AG09319 (cell line): Measurements from ENCODE around the gene SLC7A5.

ENCODE experiments used
- DNase-seq: peaks from one replicate; pipeline ENCODE4 v3.0.0-alpha.2; 2010; ENCODE audit warnings: low read depth; ENCODE audit errors: extremely low read depth
- CTCF ChIP-seq: IDR thresholded peaks from 2 replicates; pipeline ENCODE4 v1.5.1; 2011; ENCODE audit warnings: low read depth, mild to moderate bottlenecking, inconsistent platforms, low read length, moderate library complexity

Gene SLC7A5

GRCh38 chr16:87832137-87832527, 37.2 kb downstream of the SLC7A5 start:
- TF ChIP-seq CTCF, result no peak
- DNase-seq, result no peak

- TF ChIP-seq CTCF, result no peak
- no peak for DNase-seq
Measured at GRCh38 chr16:87831421-87832136, 37.7 kb downstream of the SLC7A5 start.

GRCh38 chr16:87830673-87831420, 38.5 kb downstream of the SLC7A5 start:
- DNase-seq, result no peak

GRCh38 chr16:87829988-87830672, 39.2 kb downstream of the SLC7A5 start:
- TF ChIP-seq CTCF, result no peak
- DNase-seq, result no peak

More at GRCh38 chr16:87830673-87831420, 38.5 kb downstream of the SLC7A5 start:
- TF ChIP-seq CTCF, result no peak

- no peak for DNase-seq
- no peak for TF ChIP-seq CTCF
Measured at GRCh38 chr16:87829622-87829980, 39.7 kb downstream of the SLC7A5 start.

GRCh38 chr16:87828907-87829621, 40.2 kb downstream of the SLC7A5 start:
- TF ChIP-seq CTCF, result no peak
- no peak for DNase-seq
